K562 (cell line): ENCODE measurements around the gene ALDH16A1. TPM values are rescaled to one million over a fixed set of nuclear protein-coding genes. Genes with fewer than 3 reads are reported as not detected.
A peak's percentile ranks its signal among the peaks of the same experiment; 100 is the strongest.

Experiments used
- ELF4 ChIP-seq: fragments of 450-650 bp; formaldehyde crosslinking; IDR thresholded peaks from 2 replicates; pipeline ENCODE4 v1.4.0; 2022; ENCODE audit warnings: missing genetic modification characterization
- GTF2A2 ChIP-seq: IDR thresholded peaks from 2 replicates; pipeline ENCODE4 v1.6.1; 2016; ENCODE audit warnings: mild to moderate bottlenecking, missing genetic modification characterization, missing compliant biosample characterization
- HDGF ChIP-seq: fragments of 450-650 bp; IDR thresholded peaks from 2 replicates; pipeline ENCODE4 v1.6.1; 2016
- JUN ChIP-seq, 2 experiments: sonication (generic) in 1 of 2; formaldehyde crosslinking in 1 of 2; IDR thresholded peaks; 2 replicates each; pipeline versions ENCODE4 v1.6.1 to v1.8.0; 2012 to 2022; ENCODE audit warnings: borderline replicate concordance in 2 of 2, mild to moderate bottlenecking in 2 of 2, improper control_type of control experiment in 1 of 2, low read depth in 1 of 2, low read length in 1 of 2, missing genetic modification reagents in 1 of 2
- KHSRP ChIP-seq: fragments of 450-650 bp; IDR thresholded peaks from 2 replicates; pipeline ENCODE4 v1.6.1; 2017
- KLF10 ChIP-seq: fragments of 250-450 bp; sonication (Bioruptor Pico); IDR thresholded peaks from 2 replicates; pipeline ENCODE4 v1.6.1; 2021; ENCODE audit warnings: matching md5 sums
- L3MBTL2 ChIP-seq: fragments of 450-650 bp; IDR thresholded peaks from 2 replicates; pipeline ENCODE4 v1.6.1; 2016; ENCODE audit warnings: mild to moderate bottlenecking, moderate library complexity
- MYC ChIP-seq, 2 experiments: fragments of 250-450 bp in 1 of 2; sonication (Bioruptor Pico) in 1 of 2; IDR thresholded peaks; 2 replicates each; pipeline versions ENCODE4 v1.5.1 to v1.6.1; 2012 to 2021; ENCODE audit warnings: low read depth in 2 of 2, borderline replicate concordance in 1 of 2, improper control_type of control experiment in 1 of 2, low read length in 1 of 2, mild to moderate bottlenecking in 1 of 2, moderate library complexity in 1 of 2
- NFIX ChIP-seq: fragments of 250-450 bp; sonication (Bioruptor Pico); IDR thresholded peaks from 2 replicates; pipeline ENCODE4 v1.4.0; 2020; ENCODE audit warnings: low read depth, mild to moderate bottlenecking, moderate library complexity
- NFYB ChIP-seq: IDR thresholded peaks from 2 replicates; pipeline ENCODE4 v1.6.1; 2011; ENCODE audit warnings: mild to moderate bottlenecking, moderate library complexity; ENCODE audit not compliant: insufficient read length; ENCODE audit errors: extremely low read depth
- NRF1 ChIP-seq, 2 experiments: fragments of 450-650 bp; IDR thresholded peaks in 1 of 2; conservative IDR thresholded peaks in 1 of 2; 2 replicates each; pipeline ENCODE4 v1.6.1; 2014; ENCODE audit warnings: mild to moderate bottlenecking in 2 of 2
- PHF8 ChIP-seq: fragments of 200-600 bp; sonication (generic); IDR thresholded peaks from 2 replicates; pipeline ENCODE4 v1.6.1; 2012; ENCODE audit warnings: mixed run types, mild to moderate bottlenecking, inconsistent platforms, low read length, moderate library complexity, borderline replicate concordance
- RAD51 ChIP-seq: fragments of 450-650 bp; IDR thresholded peaks from 2 replicates; pipeline ENCODE4 v1.7.1; 2016; ENCODE audit warnings: low read depth, mild to moderate bottlenecking, borderline replicate concordance
- SP1 ChIP-seq: sonication (generic); formaldehyde crosslinking; IDR thresholded peaks from 2 replicates; pipeline ENCODE4 v1.8.1; 2022; ENCODE audit warnings: mild to moderate bottlenecking, missing genetic modification reagents
- TBL1XR1 ChIP-seq, 2 experiments: IDR thresholded peaks; 2 replicates each; pipeline ENCODE4 v1.6.1; 2012; ENCODE audit warnings: improper control_type of control experiment in 2 of 2, low read length in 2 of 2, mild to moderate bottlenecking in 1 of 2
- U2AF1 ChIP-seq: fragments of 200-400 bp; formaldehyde crosslinking; optimal IDR thresholded peaks from 2 replicates; pipeline ENCODE3; 2017; ENCODE audit warnings: mild to moderate bottlenecking, low read depth, low read length, moderate library complexity
- ZBTB7A ChIP-seq: IDR thresholded peaks from 2 replicates; pipeline ENCODE4 v1.6.1; 2011; ENCODE audit warnings: low read depth, mild to moderate bottlenecking, low read length, moderate library complexity, borderline replicate concordance; ENCODE audit not compliant: control insufficient read depth
- ZFX ChIP-seq: sonication (generic); formaldehyde crosslinking; IDR thresholded peaks from 2 replicates; pipeline ENCODE4 v1.8.0; 2022; ENCODE audit warnings: mild to moderate bottlenecking, missing genetic modification reagents, moderate library complexity
- ZNF263 ChIP-seq: sonication (generic); formaldehyde crosslinking; IDR thresholded peaks from 2 replicates; pipeline ENCODE4 v1.8.0; 2022; ENCODE audit warnings: mild to moderate bottlenecking, missing genetic modification reagents, borderline replicate concordance
- ZNF551 ChIP-seq: fragments of 250-450 bp; sonication (Bioruptor Pico); IDR thresholded peaks from 2 replicates; pipeline ENCODE4 v1.5.0; 2021; ENCODE audit warnings: mild to moderate bottlenecking, moderate library complexity
- polyA plus RNA-seq, 8 experiments: library from polyadenylated mRNA; depleted of rRNA in 4 of 8; stranded (reverse) in 5 of 8; unstranded in 3 of 8; fragments of >200 nt; fragmentation: Nextera tagmentation in 2 of 8; fragmentation: Illumina TruSeq in 1 of 8; extraction: Ambion mirVana in 2 of 8; extraction: Trizol in 1 of 8; gene quantifications; 2 replicates each; pipeline versions ENCODE4 v1.2.1 to v1.2.3, GENCODE V29; 2011 to 2014; ENCODE audit warnings: inconsistent platforms in 1 of 8, missing spikeins in 1 of 8
- total RNA-seq, 7 experiments: library from RNA; depleted of rRNA in 6 of 7; stranded (reverse); fragments of >200 nt in 6 of 7; fragmentation: Illumina TruSeq in 2 of 7; extraction: Trizol in 2 of 7; gene quantifications; 2 replicates each; pipeline versions ENCODE4 v1.2.1 to v1.2.3, GENCODE V29; 2011 to 2021; ENCODE audit warnings: low replicate concordance in 1 of 7
- TF ChIP-seq, protein P1 (sequence below): sonication (generic); formaldehyde crosslinking; IDR thresholded peaks from 2 replicates; pipeline ENCODE4 v1.8.1; 2022; ENCODE audit warnings: missing genetic modification reagents
- TF ChIP-seq, protein P2 (sequence below): fragments of 250-450 bp; sonication (Bioruptor Pico); IDR thresholded peaks from 2 replicates; pipeline ENCODE4 v1.8.0; 2021; ENCODE audit warnings: moderate library complexity, mild to moderate bottlenecking, inconsistent platforms

ALDH16A1 gene
- total and polyA plus RNA-seq, 9 of the 15 experiments (the other 6 are each of a cell fraction or from before 2014, with no cell fraction given): 2.2 to 52.2 (median 7.6) TPM

DNA sequence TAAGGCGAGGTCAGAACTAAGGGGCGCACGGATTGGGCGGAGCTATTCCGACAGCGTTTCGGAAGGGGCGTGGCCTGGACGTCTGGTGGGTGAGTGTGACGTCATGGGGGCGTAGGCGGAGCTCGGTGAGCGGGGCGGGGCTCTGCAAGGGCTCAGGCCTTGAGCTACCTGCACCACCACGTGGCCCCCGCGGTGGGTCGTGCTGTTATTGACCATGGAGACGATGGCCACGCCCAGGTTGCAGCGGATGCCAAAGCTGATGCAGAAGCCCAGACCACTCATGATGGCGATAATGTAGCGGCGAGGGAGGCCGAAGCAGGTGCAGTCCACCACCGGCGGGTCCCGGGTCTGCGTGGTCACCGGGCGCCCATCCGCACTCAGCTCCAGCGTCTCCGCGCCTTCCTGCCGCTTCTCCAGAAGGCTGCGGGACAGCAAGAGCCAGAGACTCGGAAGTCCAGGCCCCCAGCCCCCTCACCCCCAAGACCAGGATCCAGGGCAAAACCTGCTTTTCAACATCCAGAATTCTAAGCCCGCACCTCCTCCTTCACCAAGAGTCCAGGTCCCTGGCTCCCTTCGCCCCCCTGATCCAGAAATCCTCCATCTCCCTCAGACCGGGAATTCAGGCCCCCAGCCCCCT is 16.5 kb upstream of the ALDH16A1 start (continued):
- TF ChIP-seq, protein P1, sequence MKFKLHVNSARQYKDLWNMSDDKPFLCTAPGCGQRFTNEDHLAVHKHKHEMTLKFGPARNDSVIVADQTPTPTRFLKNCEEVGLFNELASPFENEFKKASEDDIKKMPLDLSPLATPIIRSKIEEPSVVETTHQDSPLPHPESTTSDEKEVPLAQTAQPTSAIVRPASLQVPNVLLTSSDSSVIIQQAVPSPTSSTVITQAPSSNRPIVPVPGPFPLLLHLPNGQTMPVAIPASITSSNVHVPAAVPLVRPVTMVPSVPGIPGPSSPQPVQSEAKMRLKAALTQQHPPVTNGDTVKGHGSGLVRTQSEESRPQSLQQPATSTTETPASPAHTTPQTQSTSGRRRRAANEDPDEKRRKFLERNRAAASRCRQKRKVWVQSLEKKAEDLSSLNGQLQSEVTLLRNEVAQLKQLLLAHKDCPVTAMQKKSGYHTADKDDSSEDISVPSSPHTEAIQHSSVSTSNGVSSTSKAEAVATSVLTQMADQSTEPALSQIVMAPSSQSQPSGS (CRISPR knock-in tag): peak; percentile 71; the same call in 1 of the 2 replicates
- TF ChIP-seq U2AF1: no peak
- TF ChIP-seq TBL1XR1 (IDR thresholded peaks at IDR 0.05; ENCODE audit: low read length in 2 of 2): no peak
- TF ChIP-seq KHSRP: peak; percentile 64
- peak; percentile 64; the same call in 1 of the 2 replicates for TF ChIP-seq ZBTB7A
- TF ChIP-seq SP1 (CRISPR knock-in tag): peak; percentile 87
- TF ChIP-seq ZNF551: no peak
- TF ChIP-seq RAD51: peak; percentile 42; the same call in 1 of the 2 replicates
- peak; percentile 48; the same call in 1 of the 2 replicates for TF ChIP-seq JUN (IDR thresholded peaks at IDR 0.05; ENCODE audit: borderline replicate concordance, low read depth, low read length)
- no peak for TF ChIP-seq JUN (CRISPR knock-in tag; IDR thresholded peaks at IDR 0.05; ENCODE audit: borderline replicate concordance)
- TF ChIP-seq L3MBTL2: peak; percentile 83; the same call in 1 of the 2 replicates
- TF ChIP-seq, protein P2, sequence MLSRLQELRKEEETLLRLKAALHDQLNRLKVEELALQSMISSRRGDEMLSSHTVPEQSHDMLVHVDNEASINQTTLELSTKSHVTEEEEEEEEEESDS (CRISPR knock-in tag): no peak
- no peak for TF ChIP-seq NFYB
- peak; percentile 55 for TF ChIP-seq ZFX (CRISPR knock-in tag)
- TF ChIP-seq NFIX (CRISPR knock-in tag): no peak
- 0 out of 2 replicates have a peak, but pooled peaks have one; percentile 15 for TF ChIP-seq PHF8
- no peak for TF ChIP-seq ELF4 (CRISPR knock-in tag)
- no peak for TF ChIP-seq GTF2A2
- 0 out of 2 replicates have a peak, but pooled peaks have one; percentile 23 for TF ChIP-seq HDGF
- TF ChIP-seq MYC (IDR thresholded peaks at IDR 0.05; ENCODE audit: low read depth, low read length): peak; percentile 75
- TF ChIP-seq MYC (CRISPR knock-in tag; IDR thresholded peaks at IDR 0.05; ENCODE audit: borderline replicate concordance, low read depth): no peak
- TF ChIP-seq KLF10 (CRISPR knock-in tag): no peak
- TF ChIP-seq ZNF263 (CRISPR knock-in tag): no peak
- peak; percentile 12 to 46; a peak in 2 of 4 replicates for TF ChIP-seq NRF1 (conservative IDR thresholded peaks at IDR 0.05 in 1 of 2, IDR thresholded peaks at IDR 0.05 in 1 of 2)
- TF ChIP-seq, all 486 proteins: peak for 41
